Astrocyte of the hippocampus (primary cell): ENCODE results near the gene SPTBN5.

Experiments
- DNase-seq: peaks from one replicate; pipeline ENCODE4 v3.0.0; 2011; ENCODE audit warnings: low read depth, low spot score

The SPTBN5 gene

GRCh38 chr15:41926185-41927056 lies 32.6 kb upstream of the SPTBN5 start:
- DNase-seq: no peak

GRCh38 chr15:41925086-41925608 lies 31.3 kb upstream of the SPTBN5 start:
- no peak for DNase-seq

- DNase-seq: peak; percentile 60
Observed at GRCh38 chr15:41923401-41923997, 29.6 kb upstream of the SPTBN5 start.

- no peak for DNase-seq
Observed at GRCh38 chr15:41922353-41922752, 28.5 kb upstream of the SPTBN5 start.

GRCh38 chr15:41921639-41922038 lies 27.8 kb upstream of the SPTBN5 start:
- DNase-seq: no peak

GRCh38 chr15:41921167-41921566 lies 27.3 kb upstream of the SPTBN5 start:
- DNase-seq: peak; percentile 66

- DNase-seq: peak; percentile 58
Observed at GRCh38 chr15:41919954-41920538, 26.2 kb upstream of the SPTBN5 start.

- no peak for DNase-seq
Observed at GRCh38 chr15:41919201-41919820, 25.5 kb upstream of the SPTBN5 start.

GRCh38 chr15:41918506-41919126 lies 24.8 kb upstream of the SPTBN5 start:
- DNase-seq: no peak

GRCh38 chr15:41917767-41918430 lies 24.0 kb upstream of the SPTBN5 start:
- peak; percentile 64 for DNase-seq

GRCh38 chr15:41915255-41915994 lies 21.6 kb upstream of the SPTBN5 start:
- no peak for DNase-seq

- no peak for DNase-seq
Observed at GRCh38 chr15:41914411-41914810, 20.6 kb upstream of the SPTBN5 start.

- no peak for DNase-seq
Observed at GRCh38 chr15:41913256-41913655, 19.4 kb upstream of the SPTBN5 start.

GRCh38 chr15:41911691-41912345 lies 18.0 kb upstream of the SPTBN5 start:
- DNase-seq: no peak

GRCh38 chr15:41908736-41909461 lies 15.0 kb upstream of the SPTBN5 start:
- no peak for DNase-seq

GRCh38 chr15:41907141-41907540 lies 13.3 kb upstream of the SPTBN5 start:
- no peak for DNase-seq

GRCh38 chr15:41906608-41907007 lies 12.8 kb upstream of the SPTBN5 start:
- DNase-seq: no peak

GRCh38 chr15:41905036-41905793 lies 11.4 kb upstream of the SPTBN5 start:
- DNase-seq: no peak
